Measurements from ENCODE around the gene UMPS.

The UMPS gene

GRCh38 chr3:124763206-124763605 is 33.0 kb downstream of the UMPS start:
- DNase-seq (ENCODE audit: low read depth, low spot score): no peak

- no peak for DNase-seq (ENCODE audit: low read depth, low spot score)
Measured at GRCh38 chr3:124763644-124764358, 33.5 kb downstream of the UMPS start.

- DNase-seq (ENCODE audit: low read depth, low spot score): peak; percentile 68
Measured at GRCh38 chr3:124764746-124765145, 34.5 kb downstream of the UMPS start.

- DNase-seq (ENCODE audit: low read depth, low spot score): no peak
Measured at GRCh38 chr3:124765197-124765840, 35.1 kb downstream of the UMPS start.

- DNase-seq (ENCODE audit: low read depth, low spot score): no peak
Measured at GRCh38 chr3:124766113-124767095, 36.2 kb downstream of the UMPS start.

- DNase-seq (ENCODE audit: low read depth, low spot score): no peak
Measured at GRCh38 chr3:124767264-124767663, 37.0 kb downstream of the UMPS start.

GRCh38 chr3:124767691-124768090 is 37.4 kb downstream of the UMPS start:
- DNase-seq (ENCODE audit: low read depth, low spot score): no peak

- no peak for DNase-seq (ENCODE audit: low read depth, low spot score)
Measured at GRCh38 chr3:124768812-124769211, 38.6 kb downstream of the UMPS start.

- no peak for DNase-seq (ENCODE audit: low read depth, low spot score)
Measured at GRCh38 chr3:124769462-124769861, 39.2 kb downstream of the UMPS start.

GRCh38 chr3:124770336-124771082 is 40.3 kb downstream of the UMPS start:
- DNase-seq (ENCODE audit: low read depth, low spot score): peak; percentile 64

- no peak for DNase-seq (ENCODE audit: low read depth, low spot score)
Measured at GRCh38 chr3:124771083-124771445, 40.8 kb downstream of the UMPS start.

- peak; percentile 68 for DNase-seq (ENCODE audit: low read depth, low spot score)
Measured at GRCh38 chr3:124772081-124772831, 42.0 kb downstream of the UMPS start.

GRCh38 chr3:124773351-124774326 is 43.4 kb downstream of the UMPS start:
- no peak for DNase-seq (ENCODE audit: low read depth, low spot score)

- DNase-seq (ENCODE audit: low read depth, low spot score): peak; percentile 95
Measured at GRCh38 chr3:124774327-124774718, 44.1 kb downstream of the UMPS start.

- no peak for DNase-seq (ENCODE audit: low read depth, low spot score)
Measured at GRCh38 chr3:124774841-124775402, 44.7 kb downstream of the UMPS start.

- no peak for DNase-seq (ENCODE audit: low read depth, low spot score)
Measured at GRCh38 chr3:124775877-124776276, 45.6 kb downstream of the UMPS start.

- no peak for DNase-seq (ENCODE audit: low read depth, low spot score)
Measured at GRCh38 chr3:124776856-124777255, 46.6 kb downstream of the UMPS start.

GRCh38 chr3:124777762-124778470 is 47.7 kb downstream of the UMPS start:
- DNase-seq (ENCODE audit: low read depth, low spot score): no peak

- DNase-seq (ENCODE audit: low read depth, low spot score): no peak
Measured at GRCh38 chr3:124779116-124779515, 48.9 kb downstream of the UMPS start.
